Measurements from ENCODE around the gene PHACTR3. TPM values are rescaled to one million over a fixed set of nuclear protein-coding genes. Genes with fewer than 3 reads are reported as not detected.
A peak's percentile ranks its signal among the peaks of the same experiment; 100 is the strongest.

Gene PHACTR3
- total RNA-seq, 1 donor from 2014 or later = 1.4 TPM

DNA sequence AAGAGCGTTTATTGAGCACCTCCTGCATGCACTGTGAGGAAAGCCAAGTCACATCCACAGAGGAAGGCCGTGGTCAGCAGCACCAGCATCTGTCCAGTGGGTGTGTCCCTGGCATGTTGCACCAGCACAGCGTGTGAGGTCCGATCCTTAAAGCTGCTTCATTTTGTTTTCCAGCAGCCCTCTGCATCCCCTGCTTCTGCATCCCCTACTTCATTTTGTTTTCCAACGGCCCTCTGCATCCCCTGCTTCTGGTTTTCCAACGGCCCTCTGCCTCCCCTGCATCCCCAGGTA, 181.3 kb downstream of the PHACTR3 start:
- Histone ChIP-seq H4K20me1 (ENCODE audit: low read depth) (no peaks in the 10 kb centered on the region), H3K27me3 (peaks cover 11% of the 10 kb centered on the region), H3K4me1 (peaks cover 4% of the 10 kb centered on the region), H3K4me3 (no peak overlapping the region), H3K79me2 (ENCODE audit: low read depth) (no peaks in the 10 kb centered on the region), H3F3A (ENCODE audit: low read depth) (no peaks in the 10 kb centered on the region), H3K9ac (no peak overlapping the region), H2AFZ (replicated peaks) (no peak overlapping the region), H3K36me3 (no peaks in the 10 kb centered on the region), H3K27ac (no peak overlapping the region), H3K9me3 (ENCODE audit: low read depth) (no peaks in the 10 kb centered on the region), H3K4me2 (no peak overlapping the region)
- H3K27me3 Mint-ChIP-seq (ENCODE audit: insufficient read depth, low read depth) = peaks cover 7% of the 10 kb centered on the region
- peaks cover 37% of the 10 kb centered on the region for H3K4me1 Mint-ChIP-seq
- peaks cover 2% of the 10 kb centered on the region for H3K9me3 Mint-ChIP-seq
- H3K27ac Mint-ChIP-seq = no peak overlapping the region
- H3K36me3 Mint-ChIP-seq = no peaks in the 10 kb centered on the region
- H3K4me3 Mint-ChIP-seq = no peak overlapping the region
- DNase-seq (ENCODE audit: low spot score) = no peak
- no peak for TF ChIP-seq CTCF (IDR thresholded peaks at IDR 0.05)
- no peak for TF ChIP-seq EZH2phosphoT487 (IDR thresholded peaks at IDR 0.05)
- no peak for TF ChIP-seq EZH2 (IDR thresholded peaks at IDR 0.05)

DNA sequence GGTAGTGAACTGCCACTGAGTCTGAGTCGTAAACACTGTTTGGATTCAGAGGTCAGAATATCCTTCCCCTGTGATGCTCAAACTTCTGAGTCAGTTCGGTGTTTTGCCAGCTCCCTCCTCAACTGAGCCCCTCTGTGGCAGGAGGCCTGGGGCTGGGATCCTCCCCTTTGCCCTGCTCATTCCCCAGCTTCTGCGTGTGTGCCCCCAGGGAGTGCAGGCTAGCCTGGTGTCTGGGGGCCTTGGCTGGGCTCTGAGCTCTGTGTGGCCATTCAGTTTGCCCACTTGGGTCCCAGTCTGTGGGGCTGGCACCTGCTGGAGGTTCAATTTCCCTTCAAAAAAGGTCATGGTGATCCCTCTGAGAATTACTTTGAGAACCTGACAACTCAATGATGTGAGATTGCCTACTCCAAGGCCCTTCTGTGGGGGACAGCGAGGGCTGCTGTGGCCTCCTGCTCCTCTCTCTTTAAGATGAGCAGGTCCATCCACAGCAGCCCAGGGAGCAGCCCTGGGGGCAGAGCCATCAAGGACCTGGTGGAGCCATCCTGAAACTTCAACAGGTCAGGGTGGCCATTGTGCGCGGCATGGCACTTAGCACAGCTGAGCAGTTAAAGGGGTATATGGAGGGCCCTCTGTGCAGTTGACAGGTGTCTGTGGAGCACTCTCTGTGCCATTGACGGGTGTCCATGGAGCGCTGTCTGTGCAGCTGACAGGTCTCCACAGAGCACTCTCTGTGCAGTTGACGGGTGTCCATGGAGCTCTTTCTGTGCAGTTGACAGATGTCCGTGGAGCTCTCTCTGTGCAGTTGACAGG, 181.9 kb downstream of the PHACTR3 start:
- no peak for DNase-seq (ENCODE audit: low spot score)
- H3K4me3 ChIP-seq = no peak overlapping the region
- H4K20me1 ChIP-seq (ENCODE audit: low read depth) = no peaks in the 10 kb centered on the region
- Mint-ChIP-seq H3K4me1 (peaks cover 37% of the 10 kb centered on the region), H3K4me3 (no peak overlapping the region), H3K9me3 (peaks cover 2% of the 10 kb centered on the region), H3K36me3 (no peaks in the 10 kb centered on the region), H3K27ac (no peak overlapping the region), H3K27me3 (ENCODE audit: insufficient read depth, low read depth) (peaks cover 7% of the 10 kb centered on the region)
- no peak overlapping the region for H3K4me2 ChIP-seq
- no peaks in the 10 kb centered on the region for H3K36me3 ChIP-seq
- no peak overlapping the region for H3K9ac ChIP-seq
- peaks cover 4% of the 10 kb centered on the region for H3K4me1 ChIP-seq
- no peak overlapping the region for H3K27ac ChIP-seq
- TF ChIP-seq CTCF (IDR thresholded peaks at IDR 0.05) = no peak
- no peaks in the 10 kb centered on the region for H3K79me2 ChIP-seq (ENCODE audit: low read depth)
- H3K9me3 ChIP-seq (ENCODE audit: low read depth) = no peaks in the 10 kb centered on the region
- H3F3A ChIP-seq (ENCODE audit: low read depth) = no peaks in the 10 kb centered on the region
- H2AFZ ChIP-seq (replicated peaks) = no peak overlapping the region
- H3K27me3 ChIP-seq = peaks cover 13% of the 10 kb centered on the region

DNA sequence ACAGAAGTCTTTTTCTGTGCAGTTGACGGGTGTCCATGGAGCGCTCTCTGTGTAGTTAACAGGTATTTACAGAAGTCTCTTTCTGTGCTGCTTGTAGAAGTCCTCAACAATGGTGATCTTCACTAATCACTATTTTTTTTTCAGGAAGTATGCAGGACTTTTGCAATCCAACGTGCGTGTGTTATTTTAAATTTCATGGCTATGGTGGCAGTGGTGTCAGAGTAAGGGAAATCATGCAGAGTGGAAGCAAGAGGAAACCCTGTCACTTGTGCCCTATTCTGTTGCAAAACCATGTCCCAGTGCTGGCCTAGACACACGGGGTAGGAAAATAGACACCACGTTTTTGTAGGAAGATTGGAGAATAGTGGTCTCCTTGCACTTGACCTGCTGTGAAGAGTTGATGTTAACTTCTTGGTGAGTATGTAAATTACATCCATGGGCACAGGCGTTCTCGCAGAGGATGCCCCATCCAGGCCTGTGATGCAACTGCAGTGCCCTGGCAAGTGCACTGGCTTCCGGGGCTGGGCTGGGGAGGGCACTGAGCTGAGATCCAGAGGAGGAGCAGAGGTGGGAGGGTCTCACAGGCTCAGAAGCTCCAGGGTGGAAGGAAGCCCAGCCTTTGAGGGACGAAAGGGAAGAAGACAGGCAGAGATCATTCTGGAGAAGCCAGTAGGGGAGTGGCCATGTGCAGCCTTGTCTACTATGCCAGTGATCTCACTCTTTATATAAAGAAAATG, 182.6 kb downstream of the PHACTR3 start:
- H3K4me3 Mint-ChIP-seq = peak overlapping the region; percentile 10
- peaks cover 6% of the 10 kb centered on the region for H3K9me3 Mint-ChIP-seq
- H3K4me1 ChIP-seq = peaks cover 4% of the 10 kb centered on the region
- peaks cover 9% of the 10 kb centered on the region for H3K27me3 Mint-ChIP-seq (ENCODE audit: insufficient read depth, low read depth)
- H2AFZ ChIP-seq (replicated peaks) = no peak overlapping the region
- no peaks in the 10 kb centered on the region for H3K36me3 Mint-ChIP-seq
- peaks cover 13% of the 10 kb centered on the region for H3K27me3 ChIP-seq
- no peaks in the 10 kb centered on the region for H3K36me3 ChIP-seq
- no peak overlapping the region for H3K4me3 ChIP-seq
- peaks cover 37% of the 10 kb centered on the region for H3K4me1 Mint-ChIP-seq
- no peak overlapping the region for H3K9ac ChIP-seq
- DNase-seq (ENCODE audit: low spot score) = no peak
- no peak overlapping the region for H3K27ac ChIP-seq
- no peaks in the 10 kb centered on the region for H4K20me1 ChIP-seq (ENCODE audit: low read depth)
- peak overlapping the region; percentile 52 for H3K27ac Mint-ChIP-seq
- no peaks in the 10 kb centered on the region for H3F3A ChIP-seq (ENCODE audit: low read depth)
- H3K79me2 ChIP-seq (ENCODE audit: low read depth) = no peaks in the 10 kb centered on the region
- H3K9me3 ChIP-seq (ENCODE audit: low read depth) = peaks cover under 1% of the 10 kb centered on the region
- no peak for TF ChIP-seq EZH2phosphoT487 (IDR thresholded peaks at IDR 0.05)
- no peak overlapping the region for H3K4me2 ChIP-seq

DNA sequence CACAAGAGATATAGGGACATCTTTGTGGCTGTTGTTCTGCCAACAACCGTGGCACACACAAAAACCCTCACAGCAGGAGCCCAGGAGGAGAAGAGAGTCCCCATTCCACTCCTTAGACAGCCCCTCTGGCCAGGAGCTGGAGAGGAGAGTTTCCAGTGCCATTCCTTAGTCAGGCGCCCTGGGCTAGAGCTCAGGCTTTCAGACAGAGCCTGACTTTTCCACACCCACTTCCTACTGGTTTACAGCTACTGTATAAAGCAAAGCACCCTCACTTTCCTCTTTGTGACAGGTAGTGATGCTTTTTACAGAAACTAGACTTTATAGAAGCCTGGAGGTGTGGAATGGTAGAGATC, 183.2 kb downstream of the PHACTR3 start:
- no peak overlapping the region for H3K4me2 ChIP-seq
- peaks cover 9% of the 10 kb centered on the region for H3K9me3 Mint-ChIP-seq
- no peak overlapping the region for H3K4me3 ChIP-seq
- no peak for DNase-seq (ENCODE audit: low spot score)
- H3K36me3 ChIP-seq = no peaks in the 10 kb centered on the region
- peaks cover 10% of the 10 kb centered on the region for H3K27me3 Mint-ChIP-seq (ENCODE audit: insufficient read depth, low read depth)
- peaks cover 13% of the 10 kb centered on the region for H3K27me3 ChIP-seq
- H2AFZ ChIP-seq (replicated peaks) = no peak overlapping the region
- H3K27ac ChIP-seq = no peak overlapping the region
- no peaks in the 10 kb centered on the region for H3K79me2 ChIP-seq (ENCODE audit: low read depth)
- peaks cover 4% of the 10 kb centered on the region for H3K4me1 ChIP-seq
- H3K27ac Mint-ChIP-seq = no peak overlapping the region
- no peaks in the 10 kb centered on the region for H3F3A ChIP-seq (ENCODE audit: low read depth)
- H3K9me3 ChIP-seq (ENCODE audit: low read depth) = peaks cover 6% of the 10 kb centered on the region
- no peaks in the 10 kb centered on the region for H3K36me3 Mint-ChIP-seq
- H4K20me1 ChIP-seq (ENCODE audit: low read depth) = no peaks in the 10 kb centered on the region
- no peak overlapping the region for H3K9ac ChIP-seq
- TF ChIP-seq CTCF (IDR thresholded peaks at IDR 0.05) (no peak), EZH2phosphoT487 (IDR thresholded peaks at IDR 0.05) (no peak), EZH2 (IDR thresholded peaks at IDR 0.05) (no peak)
- H3K4me1 Mint-ChIP-seq = peaks cover 35% of the 10 kb centered on the region
- H3K4me3 Mint-ChIP-seq = no peak overlapping the region

Measured in neural progenitor cell (in vitro differentiated cells).